Liver (tissue), 9 donors: ENCODE results near the gene ATP13A2. TPM values are rescaled to one million over a fixed set of nuclear protein-coding genes. Genes with fewer than 3 reads are reported as not detected.

Source experiments
- DNase-seq: peaks from one replicate; pipeline ENCODE4 v3.0.0-alpha.2; 2017; ENCODE audit warnings: low spot score
- H3K27ac ChIP-seq, 2 donors: one replicate each; pipeline ENCODE4 v1.7.0; 2013; ENCODE audit warnings: inconsistent platforms in 2 of 2, low read length in 2 of 2, control low read depth in 1 of 2, low read depth in 1 of 2, mild to moderate bottlenecking in 1 of 2
- H3K27me3 ChIP-seq, 4 donors: one replicate each; pipeline versions ENCODE4 v1.6.1 to v1.7.0; 2013; ENCODE audit warnings: low read length in 3 of 4, inconsistent platforms in 1 of 4, mild to moderate bottlenecking in 1 of 4, moderate library complexity in 1 of 4; ENCODE audit not compliant: control insufficient read depth in 4 of 4, insufficient read depth in 4 of 4
- H3K36me3 ChIP-seq, 4 donors: one replicate each; pipeline versions ENCODE4 v1.6.1 to v1.7.0; 2013; ENCODE audit warnings: low read length in 3 of 4, mild to moderate bottlenecking in 3 of 4, low read depth in 1 of 4, moderate library complexity in 1 of 4; ENCODE audit not compliant: control insufficient read depth in 4 of 4, insufficient read depth in 3 of 4
- H3K4me1 ChIP-seq, 4 donors: one replicate each; pipeline versions ENCODE4 v1.6.1 to v1.7.0; 2013; ENCODE audit warnings: low read length in 3 of 4, mild to moderate bottlenecking in 3 of 4, moderate library complexity in 1 of 4; ENCODE audit not compliant: control insufficient read depth in 4 of 4, insufficient read depth in 4 of 4
- H3K4me3 ChIP-seq, 3 donors: one replicate each; pipeline versions ENCODE4 v1.6.1 to v1.7.0; 2013; ENCODE audit warnings: low read length in 3 of 3, control low read depth in 1 of 3, low read depth in 1 of 3, mild to moderate bottlenecking in 1 of 3
- H3K9ac ChIP-seq, 2 donors: one replicate each; pipeline ENCODE4 v1.7.0; 2013; ENCODE audit warnings: low read length in 2 of 2, mild to moderate bottlenecking in 2 of 2, moderate library complexity in 2 of 2, control low read depth in 1 of 2, low read depth in 1 of 2
- H3K9me3 ChIP-seq, 4 donors: one replicate each; pipeline versions ENCODE4 v1.6.1 to v1.7.0; 2013; ENCODE audit warnings: low read length in 3 of 4; ENCODE audit not compliant: control insufficient read depth in 4 of 4
- ATF3 ChIP-seq: IDR thresholded peaks from 2 replicates; pipeline ENCODE4 v1.6.1; 2016; ENCODE audit warnings: antibody characterized with exemption
- FOXA1 ChIP-seq: IDR thresholded peaks from 2 replicates; pipeline ENCODE4 v1.6.1; 2016; ENCODE audit warnings: antibody characterized with exemption
- FOXA2 ChIP-seq: IDR thresholded peaks from 2 replicates; pipeline ENCODE4 v1.6.1; 2016; ENCODE audit warnings: antibody characterized with exemption
- GABPA ChIP-seq, 2 donors: IDR thresholded peaks in 1 of 2; conservative IDR thresholded peaks in 1 of 2; 2 replicates each; pipeline ENCODE4 v1.6.1; 2016; ENCODE audit warnings: antibody characterized with exemption in 2 of 2, mild to moderate bottlenecking in 1 of 2, moderate library complexity in 1 of 2
- HNF4G ChIP-seq: IDR thresholded peaks from 2 replicates; pipeline ENCODE4 v1.6.1; 2016; ENCODE audit warnings: antibody characterized with exemption
- JUND ChIP-seq, 2 donors: IDR thresholded peaks; 2 replicates each; pipeline ENCODE4 v1.6.1; 2016; ENCODE audit warnings: antibody characterized with exemption in 2 of 2
- NR2F2 ChIP-seq: IDR thresholded peaks from 2 replicates; pipeline ENCODE4 v1.6.1; 2016; ENCODE audit warnings: antibody characterized with exemption
- RAD21 ChIP-seq, 2 donors: IDR thresholded peaks; 2 replicates each; pipeline ENCODE4 v1.6.1; 2016; ENCODE audit warnings: antibody characterized with exemption in 2 of 2, mild to moderate bottlenecking in 2 of 2
- SP1 ChIP-seq: IDR thresholded peaks from 2 replicates; pipeline ENCODE4 v1.6.1; 2018; ENCODE audit warnings: antibody characterized with exemption, mild to moderate bottlenecking
- TAF1 ChIP-seq: conservative IDR thresholded peaks from 2 replicates; pipeline ENCODE4 v1.6.1; 2016; ENCODE audit warnings: antibody characterized with exemption, mild to moderate bottlenecking
- YY1 ChIP-seq: IDR thresholded peaks from 2 replicates; pipeline ENCODE4 v1.6.1; 2016; ENCODE audit warnings: antibody characterized with exemption, mild to moderate bottlenecking
- WGBS: extraction: QIAGEN DNeasy Blood & Tissue Kit; methylation state at CpG from one replicate; pipeline ENCODE4 v1.1.7; 2013; 5-methylcytosine and 5-hydroxymethylcytosine counted together
- polyA plus RNA-seq, 2 donors: library from polyadenylated mRNA; stranded (reverse) in 1 of 2; unstranded in 1 of 2; fragments of 200-250 nt in 1 of 2; fragments of >200 nt in 1 of 2; fragmentation: Nextera tagmentation in 1 of 2; extraction: Ambion mirVana in 1 of 2; gene quantifications; one replicate each; pipeline versions ENCODE4 v1.2.1 to v1.2.3, GENCODE V29; 2013 to 2015
- total RNA-seq, 2 donors: library from RNA; depleted of rRNA; stranded (reverse); fragments of >200 nt; gene quantifications; one replicate each; pipeline ENCODE4 v1.2.3, GENCODE V29; 2014
- TF ChIP-seq, protein P1 (sequence below): IDR thresholded peaks from 2 replicates; pipeline ENCODE4 v1.6.1; 2016; ENCODE audit warnings: antibody characterized with exemption
- TF ChIP-seq, protein P2 (sequence below): IDR thresholded peaks from 2 replicates; pipeline ENCODE4 v1.6.1; 2016; ENCODE audit warnings: antibody characterized with exemption, mild to moderate bottlenecking
- TF ChIP-seq, protein P3 (sequence below): IDR thresholded peaks from 2 replicates; pipeline ENCODE4 v1.6.1; 2016; ENCODE audit warnings: antibody characterized with exemption
- donor health status: healthy.
- donor health status: healthy.
- donor health status: healthy.
- donor health status: healthy.
- donor health status: healthy.

The ATP13A2 gene
- total and polyA plus RNA-seq, 4 donors: 2.4 to 12.2 (median 8.1) TPM

- Histone ChIP-seq H3K9me3 (no peaks in the 10 kb centered on the region), H3K27me3 (peaks cover 0 to 2% (median 0%) of the 10 kb centered on the region in 4 donors), H3K9ac (no peak overlapping the region), H3K4me3 (no peak overlapping the region), H3K36me3 (peaks cover 0 to 18% (median 7%) of the 10 kb centered on the region in 4 donors), H3K4me1 (peaks cover 0 to 4% (median 0%) of the 10 kb centered on the region in 4 donors), H3K27ac (no peak overlapping the region)
- WGBS: 68% methylated on average over 7 of the region's 7 CpGs
- no peak for TF ChIP-seq RAD21 (IDR thresholded peaks at IDR 0.05)
- TF ChIP-seq ATF3: no peak
- TF ChIP-seq SP1: no peak
- no peak for TF ChIP-seq TAF1
- DNase-seq: no peak
Observed at GRCh38 chr1:16984717-16985116, 27.0 kb downstream of the ATP13A2 start.

- no peak for DNase-seq
- 92% methylated on average over 4 of the region's 4 CpGs for WGBS
- TF ChIP-seq, protein P1, sequence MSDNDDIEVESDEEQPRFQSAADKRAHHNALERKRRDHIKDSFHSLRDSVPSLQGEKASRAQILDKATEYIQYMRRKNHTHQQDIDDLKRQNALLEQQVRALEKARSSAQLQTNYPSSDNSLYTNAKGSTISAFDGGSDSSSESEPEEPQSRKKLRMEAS: no peak
- TF ChIP-seq RAD21 (IDR thresholded peaks at IDR 0.05) (no peak), GABPA (IDR thresholded peaks at IDR 0.05 in 1 of 2, conservative IDR thresholded peaks at IDR 0.05 in 1 of 2) (no peak), FOXA2 (no peak), FOXA1 (no peak), NR2F2 (no peak), JUND (IDR thresholded peaks at IDR 0.05) (no peak), TAF1 (no peak), YY1 (no peak), HNF4G (no peak), SP1 (no peak)
- TF ChIP-seq, protein P2, sequence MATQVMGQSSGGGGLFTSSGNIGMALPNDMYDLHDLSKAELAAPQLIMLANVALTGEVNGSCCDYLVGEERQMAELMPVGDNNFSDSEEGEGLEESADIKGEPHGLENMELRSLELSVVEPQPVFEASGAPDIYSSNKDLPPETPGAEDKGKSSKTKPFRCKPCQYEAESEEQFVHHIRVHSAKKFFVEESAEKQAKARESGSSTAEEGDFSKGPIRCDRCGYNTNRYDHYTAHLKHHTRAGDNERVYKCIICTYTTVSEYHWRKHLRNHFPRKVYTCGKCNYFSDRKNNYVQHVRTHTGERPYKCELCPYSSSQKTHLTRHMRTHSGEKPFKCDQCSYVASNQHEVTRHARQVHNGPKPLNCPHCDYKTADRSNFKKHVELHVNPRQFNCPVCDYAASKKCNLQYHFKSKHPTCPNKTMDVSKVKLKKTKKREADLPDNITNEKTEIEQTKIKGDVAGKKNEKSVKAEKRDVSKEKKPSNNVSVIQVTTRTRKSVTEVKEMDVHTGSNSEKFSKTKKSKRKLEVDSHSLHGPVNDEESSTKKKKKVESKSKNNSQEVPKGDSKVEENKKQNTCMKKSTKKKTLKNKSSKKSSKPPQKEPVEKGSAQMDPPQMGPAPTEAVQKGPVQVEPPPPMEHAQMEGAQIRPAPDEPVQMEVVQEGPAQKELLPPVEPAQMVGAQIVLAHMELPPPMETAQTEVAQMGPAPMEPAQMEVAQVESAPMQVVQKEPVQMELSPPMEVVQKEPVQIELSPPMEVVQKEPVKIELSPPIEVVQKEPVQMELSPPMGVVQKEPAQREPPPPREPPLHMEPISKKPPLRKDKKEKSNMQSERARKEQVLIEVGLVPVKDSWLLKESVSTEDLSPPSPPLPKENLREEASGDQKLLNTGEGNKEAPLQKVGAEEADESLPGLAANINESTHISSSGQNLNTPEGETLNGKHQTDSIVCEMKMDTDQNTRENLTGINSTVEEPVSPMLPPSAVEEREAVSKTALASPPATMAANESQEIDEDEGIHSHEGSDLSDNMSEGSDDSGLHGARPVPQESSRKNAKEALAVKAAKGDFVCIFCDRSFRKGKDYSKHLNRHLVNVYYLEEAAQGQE: no peak
- TF ChIP-seq, protein P3, sequence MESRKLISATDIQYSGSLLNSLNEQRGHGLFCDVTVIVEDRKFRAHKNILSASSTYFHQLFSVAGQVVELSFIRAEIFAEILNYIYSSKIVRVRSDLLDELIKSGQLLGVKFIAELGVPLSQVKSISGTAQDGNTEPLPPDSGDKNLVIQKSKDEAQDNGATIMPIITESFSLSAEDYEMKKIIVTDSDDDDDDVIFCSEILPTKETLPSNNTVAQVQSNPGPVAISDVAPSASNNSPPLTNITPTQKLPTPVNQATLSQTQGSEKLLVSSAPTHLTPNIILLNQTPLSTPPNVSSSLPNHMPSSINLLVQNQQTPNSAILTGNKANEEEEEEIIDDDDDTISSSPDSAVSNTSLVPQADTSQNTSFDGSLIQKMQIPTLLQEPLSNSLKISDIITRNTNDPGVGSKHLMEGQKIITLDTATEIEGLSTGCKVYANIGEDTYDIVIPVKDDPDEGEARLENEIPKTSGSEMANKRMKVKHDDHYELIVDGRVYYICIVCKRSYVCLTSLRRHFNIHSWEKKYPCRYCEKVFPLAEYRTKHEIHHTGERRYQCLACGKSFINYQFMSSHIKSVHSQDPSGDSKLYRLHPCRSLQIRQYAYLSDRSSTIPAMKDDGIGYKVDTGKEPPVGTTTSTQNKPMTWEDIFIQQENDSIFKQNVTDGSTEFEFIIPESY: no peak
- Histone ChIP-seq H3K9me3 (no peaks in the 10 kb centered on the region), H3K36me3 (peaks cover 0 to 15% (median 6%) of the 10 kb centered on the region in 4 donors), H3K27me3 (peaks cover 0 to 2% (median 0%) of the 10 kb centered on the region in 4 donors), H3K27ac (no peak overlapping the region), H3K4me1 (peaks cover 0 to 4% (median 0%) of the 10 kb centered on the region in 4 donors), H3K9ac (no peak overlapping the region), H3K4me3 (no peak overlapping the region)
Observed at GRCh38 chr1:16983649-16984048, 28.1 kb downstream of the ATP13A2 start.
